Stomach (tissue), 9 donors: ENCODE results near the gene SEMA4A. TPM values are rescaled to one million over a fixed set of nuclear protein-coding genes. Genes with fewer than 3 reads are reported as not detected.

ENCODE experiments used
- DNase-seq, 2 donors: peaks; one replicate each; pipeline versions ENCODE4 v3.0.0 to v3.0.0-alpha.2; 2013 to 2019
- H3K27ac ChIP-seq, 5 donors: fragments of 200-600 bp in 4 of 5; sonication (generic) in 4 of 5; one replicate each; pipeline ENCODE4 v1.5.1; 2013 to 2019; ENCODE audit warnings: mild to moderate bottlenecking in 1 of 5, moderate library complexity in 1 of 5
- H3K27me3 ChIP-seq, 3 donors: fragments of 200-600 bp; sonication (generic); one replicate each; pipeline ENCODE4 v1.5.1; 2017 to 2019; ENCODE audit warnings: mixed run types in 1 of 3
- H3K36me3 ChIP-seq, 4 donors: fragments of 200-600 bp; sonication (generic); 1 replicate in 3 of 4; 2 replicates in 1 of 4; pipeline ENCODE4 v1.5.1; 2016 to 2019
- H3K4me1 ChIP-seq, 4 donors: fragments of 200-600 bp; sonication (generic); one replicate each; pipeline ENCODE4 v1.5.1; 2016 to 2019
- H3K4me3 ChIP-seq, 4 donors: fragments of 200-600 bp; sonication (generic) in 3 of 4; one replicate each; pipeline ENCODE4 v1.5.1; 2016 to 2019; ENCODE audit warnings: mild to moderate bottlenecking in 1 of 4
- H3K9me3 ChIP-seq, 4 donors: fragments of 200-600 bp; sonication (generic); one replicate each; pipeline ENCODE4 v1.5.1; 2016 to 2019
- CTCF ChIP-seq, 7 experiments: fragments of 450-650 bp in 4 of 7; fragments of 200-600 bp in 3 of 7; sonication (generic) in 3 of 7; IDR thresholded peaks; one replicate each; pipeline ENCODE4 v1.5.1; 2016 to 2019; ENCODE audit warnings: antibody characterized with exemption in 7 of 7, control low read depth in 2 of 7, mild to moderate bottlenecking in 1 of 7
- EP300 ChIP-seq: sonication (generic); formaldehyde crosslinking; IDR thresholded peaks from one replicate; pipeline ENCODE4 v1.6.1; 2017; ENCODE audit warnings: antibody characterized with exemption
- POLR2A ChIP-seq, 4 donors: fragments of 450-650 bp; IDR thresholded peaks; one replicate each; pipeline ENCODE4 v1.6.1; 2016; ENCODE audit warnings: antibody characterized with exemption in 4 of 4, control low read depth in 2 of 4, mild to moderate bottlenecking in 1 of 4, moderate library complexity in 1 of 4
- POLR2AphosphoS5 ChIP-seq, 3 donors: sonication (generic); formaldehyde crosslinking; IDR thresholded peaks; one replicate each; pipeline ENCODE4 v1.6.1; 2016; ENCODE audit warnings: antibody characterized with exemption in 3 of 3
- WGBS, 5 donors: extraction: QIAGEN DNeasy Blood & Tissue Kit in 3 of 5; methylation state at CpG; one replicate each; pipeline versions ENCODE4 v1.1.5 to v1.1.7; 2013 to 2018; 5-methylcytosine and 5-hydroxymethylcytosine counted together
- intact Hi-C: fragments of 100-400 bp; cut with DNase I; formaldehyde crosslinking; loops from one replicate; pipeline ENCODE4 v1.15.1; 2023; ENCODE audit warnings: low total_unique reads
- polyA plus RNA-seq, 3 donors: library from polyadenylated mRNA; stranded (reverse); fragments of 200-250 nt; gene quantifications; one replicate each; pipeline ENCODE4 v1.2.3, GENCODE V29; 2013
- total RNA-seq, 5 donors: library from RNA; depleted of rRNA; stranded (reverse); fragments of >200 nt; gene quantifications; one replicate each; pipeline versions ENCODE4 v1.1.0 to v1.2.3, GENCODE V29; 2014 to 2016
- donor health status: healthy with polysubstance abuse.
- donor health status: Bipolar disorder and iron deficiency.
- donor health status: healthy.

SEMA4A gene
- total and polyA plus RNA-seq, 8 donors: 2.6 to 23.3 (median 6.8) TPM

GRCh38 chr1:156164125-156164831, 10.9 kb downstream of the SEMA4A start:
- no peaks in the 10 kb centered on the region for H3K36me3 ChIP-seq
- H3K4me1 ChIP-seq: peaks cover 20 to 41% (median 29%) of the 10 kb centered on the region in 4 donors
- H3K27me3 ChIP-seq: no peaks in the 10 kb centered on the region
- H3K4me3 ChIP-seq: no peak overlapping the region
- no peaks in the 10 kb centered on the region for H3K9me3 ChIP-seq
- no peak overlapping the region for H3K27ac ChIP-seq
- DNase-seq: no peak
- intact Hi-C loops: no loop called here
- TF ChIP-seq POLR2A (IDR thresholded peaks at IDR 0.05): no peak
- no peak for TF ChIP-seq CTCF (IDR thresholded peaks at IDR 0.05)
- no peak for TF ChIP-seq POLR2AphosphoS5 (IDR thresholded peaks at IDR 0.05)
- TF ChIP-seq EP300: no peak
- 75 to 80% (median 79%) methylated on average over 6 of the region's 6 CpGs for WGBS, 5 donors

DNA sequence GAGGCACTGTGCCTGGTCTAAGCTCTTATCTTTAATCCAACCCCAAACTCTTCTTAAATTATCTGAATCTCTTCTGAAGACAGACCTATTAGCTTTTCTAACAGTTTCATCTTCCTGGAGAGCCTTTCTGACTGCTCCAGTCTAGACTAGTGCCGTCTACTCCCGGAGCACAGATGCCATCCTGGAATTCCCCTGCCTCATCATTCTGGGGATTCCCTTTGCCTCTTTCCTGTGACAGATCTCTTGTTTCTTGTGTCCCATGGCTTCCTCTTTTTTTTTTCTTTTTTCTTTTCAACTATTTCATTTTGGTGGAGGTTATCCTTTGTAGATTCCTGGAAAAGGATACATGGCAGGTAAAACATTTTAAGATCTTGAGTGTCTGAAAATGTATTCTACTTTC, 11.7 kb downstream of the SEMA4A start:
- peak in 1 of 2 donors; percentile 34 for DNase-seq
- WGBS, 5 donors: 65 to 83% (median 70%) methylated on average over 2 of the region's 2 CpGs
- H3K27ac ChIP-seq: no peak overlapping the region
- H3K4me1 ChIP-seq: peaks cover 20 to 39% (median 28%) of the 10 kb centered on the region in 4 donors
- intact Hi-C loops: no loop called here
- no peak overlapping the region for H3K4me3 ChIP-seq
- TF ChIP-seq CTCF (IDR thresholded peaks at IDR 0.05) (no peak), POLR2A (IDR thresholded peaks at IDR 0.05) (no peak), POLR2AphosphoS5 (IDR thresholded peaks at IDR 0.05) (no peak), EP300 (no peak)
- H3K9me3 ChIP-seq: no peaks in the 10 kb centered on the region
- no peaks in the 10 kb centered on the region for H3K36me3 ChIP-seq
- no peaks in the 10 kb centered on the region for H3K27me3 ChIP-seq

- DNase-seq: no peak
- Histone ChIP-seq H3K4me3 (no peak overlapping the region), H3K27ac (no peak overlapping the region), H3K36me3 (peaks cover 0 to 8% (median under 1%) of the 10 kb centered on the region in 4 donors), H3K4me1 (peaks cover 5 to 14% (median 8%) of the 10 kb centered on the region in 4 donors), H3K9me3 (no peaks in the 10 kb centered on the region), H3K27me3 (no peaks in the 10 kb centered on the region)
- TF ChIP-seq EP300: no peak
- WGBS, 5 donors: 77 to 86% (median 84%) methylated on average over 5 of the region's 5 CpGs
- intact Hi-C loops: no loop called here
Measured at GRCh38 chr1:156167536-156167935, 14.2 kb downstream of the SEMA4A start.

GRCh38 chr1:156172696-156173470, 19.5 kb downstream of the SEMA4A start:
- intact Hi-C loops: no loop called here
- 77 to 89% (median 86%) methylated on average over 9 of the region's 9 CpGs for WGBS, 5 donors
- Histone ChIP-seq H3K4me3 (no peak overlapping the region), H3K27me3 (no peaks in the 10 kb centered on the region), H3K27ac (no peak overlapping the region), H3K4me1 (no peaks in the 10 kb centered on the region), H3K9me3 (no peaks in the 10 kb centered on the region), H3K36me3 (peaks cover 0 to 54% (median 34%) of the 10 kb centered on the region in 4 donors)
- TF ChIP-seq POLR2AphosphoS5 (IDR thresholded peaks at IDR 0.05): no peak
- TF ChIP-seq POLR2A (IDR thresholded peaks at IDR 0.05): no peak
- no peak for DNase-seq

DNA sequence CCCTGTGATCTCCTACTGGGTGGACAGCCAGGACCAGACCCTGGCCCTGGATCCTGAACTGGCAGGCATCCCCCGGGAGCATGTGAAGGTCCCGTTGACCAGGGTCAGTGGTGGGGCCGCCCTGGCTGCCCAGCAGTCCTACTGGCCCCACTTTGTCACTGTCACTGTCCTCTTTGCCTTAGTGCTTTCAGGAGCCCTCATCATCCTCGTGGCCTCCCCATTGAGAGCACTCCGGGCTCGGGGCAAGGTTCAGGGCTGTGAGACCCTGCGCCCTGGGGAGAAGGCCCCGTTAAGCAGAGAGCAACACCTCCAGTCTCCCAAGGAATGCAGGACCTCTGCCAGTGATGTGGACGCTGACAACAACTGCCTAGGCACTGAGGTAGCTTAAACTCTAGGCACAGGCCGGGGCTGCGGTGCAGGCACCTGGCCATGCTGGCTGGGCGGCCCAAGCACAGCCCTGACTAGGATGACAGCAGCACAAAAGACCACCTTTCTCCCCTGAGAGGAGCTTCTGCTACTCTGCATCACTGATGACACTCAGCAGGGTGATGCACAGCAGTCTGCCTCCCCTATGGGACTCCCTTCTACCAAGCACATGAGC, 23.3 kb downstream of the SEMA4A start:
- H3K27ac ChIP-seq: no peak overlapping the region

More for the DNA sequence above, 23.3 kb downstream of the SEMA4A start:
- H3K9me3 ChIP-seq: no peaks in the 10 kb centered on the region
- H3K27me3 ChIP-seq: peaks cover 0 to 6% (median 0%) of the 10 kb centered on the region in 3 donors
- intact Hi-C loops: no loop called here
- H3K4me3 ChIP-seq: no peak overlapping the region
- TF ChIP-seq POLR2AphosphoS5 (IDR thresholded peaks at IDR 0.05) (no peak), CTCF (IDR thresholded peaks at IDR 0.05) (no peak), POLR2A (IDR thresholded peaks at IDR 0.05) (no peak), EP300 (no peak)
- no peak for DNase-seq
- 75 to 89% (median 86%) methylated on average over 10 to 12 of the region's 12 CpGs for WGBS, 5 donors
- H3K4me1 ChIP-seq: no peaks in the 10 kb centered on the region
- H3K36me3 ChIP-seq: peaks cover 0 to 49% (median 34%) of the 10 kb centered on the region in 4 donors
